Posterior cingulate gyrus (tissue), 11 donors: ENCODE data around the gene SLC31A1.
A peak's percentile ranks its signal among the peaks of the same experiment; 100 is the strongest.

Source experiments
- DNase-seq, 10 donors: peaks; one replicate each; pipeline versions ENCODE4 v3.0.0 to v3.0.0-alpha.2; 2020 to 2021; ENCODE audit warnings: mixed read lengths in 3 of 10
- intact Hi-C: fragments of 100-400 bp; cut with DNase I; formaldehyde crosslinking; loops from one replicate; pipeline ENCODE4 v1.15.1; 2023

Gene SLC31A1

GRCh38 chr9:113221003-113221799 is at the start of gene SLC31A1, which contains the start of gene FKBP15:
Gene SLC31A1 (plus strand): TSS chr9:113221544. CDS start chr9:113256149, 34,605 bp downstream.
Gene FKBP15 (minus strand): TSS chr9:113221277. CDS start chr9:113221243, 34 bp downstream.
- intact Hi-C loops: loop anchor here (1.0 to 5.0 kb wide), 3 partner anchors 54 to 109 kb away; partner anchors contain the start of genes CDC26 and PRPF4
- peak; percentile 98 to 100 (median 99) for DNase-seq

- intact Hi-C loops: no loop called here
- DNase-seq: no peak
These were observed 48.0 kb upstream of the SLC31A1 start for GRCh38 chr9:113173341-113173740.

DNA sequence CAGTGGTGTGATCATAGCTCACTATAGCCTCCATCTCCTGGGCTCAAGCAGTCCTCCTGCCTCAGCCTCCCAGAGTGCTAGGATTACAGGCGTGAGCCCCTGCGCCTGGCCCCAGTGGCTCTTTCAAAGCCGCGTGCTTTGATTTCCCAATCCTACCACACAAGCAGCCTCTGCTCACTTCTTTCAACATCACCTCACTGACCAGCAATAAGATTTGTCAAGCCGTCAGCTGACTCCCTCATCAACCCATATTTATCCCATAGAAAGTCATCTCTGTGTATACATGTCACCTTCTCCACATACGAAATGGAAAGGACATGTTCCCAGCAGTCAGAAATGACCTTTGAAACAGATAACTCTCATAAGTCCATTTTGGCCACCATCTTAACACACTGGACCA is 44.5 kb upstream of the SLC31A1 start:
- intact Hi-C loops: no loop called here
- no peak for DNase-seq

GRCh38 chr9:113177251-113177650 is 44.1 kb upstream of the SLC31A1 start:
- intact Hi-C loops: no loop called here
- DNase-seq: no peak

DNA sequence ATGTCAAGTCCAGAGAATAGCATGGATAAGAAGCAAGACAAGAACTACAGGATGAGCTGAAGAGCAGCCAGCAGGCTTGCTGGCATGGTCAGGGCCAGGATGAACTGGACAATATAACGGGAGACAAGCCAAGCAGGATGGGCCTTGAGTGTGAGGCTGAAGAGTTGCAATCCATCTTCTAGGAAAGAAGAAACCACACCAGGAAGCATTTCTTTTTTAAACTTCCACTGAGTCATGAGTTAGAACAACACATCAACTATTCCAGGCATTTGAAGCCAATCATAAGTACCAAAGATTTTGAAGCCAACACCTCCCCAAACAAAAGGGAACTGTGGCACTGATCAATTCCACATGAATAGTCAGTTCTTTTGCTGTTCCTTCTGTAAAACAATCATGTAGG is 43.3 kb upstream of the SLC31A1 start:
- DNase-seq: no peak
- intact Hi-C loops: no loop called here

GRCh38 chr9:113179839-113180238 is 41.5 kb upstream of the SLC31A1 start:
- no peak for DNase-seq
- intact Hi-C loops: no loop called here

- intact Hi-C loops: no loop called here
- no peak for DNase-seq
These were observed 40.2 kb upstream of the SLC31A1 start for GRCh38 chr9:113181165-113181564.

DNA sequence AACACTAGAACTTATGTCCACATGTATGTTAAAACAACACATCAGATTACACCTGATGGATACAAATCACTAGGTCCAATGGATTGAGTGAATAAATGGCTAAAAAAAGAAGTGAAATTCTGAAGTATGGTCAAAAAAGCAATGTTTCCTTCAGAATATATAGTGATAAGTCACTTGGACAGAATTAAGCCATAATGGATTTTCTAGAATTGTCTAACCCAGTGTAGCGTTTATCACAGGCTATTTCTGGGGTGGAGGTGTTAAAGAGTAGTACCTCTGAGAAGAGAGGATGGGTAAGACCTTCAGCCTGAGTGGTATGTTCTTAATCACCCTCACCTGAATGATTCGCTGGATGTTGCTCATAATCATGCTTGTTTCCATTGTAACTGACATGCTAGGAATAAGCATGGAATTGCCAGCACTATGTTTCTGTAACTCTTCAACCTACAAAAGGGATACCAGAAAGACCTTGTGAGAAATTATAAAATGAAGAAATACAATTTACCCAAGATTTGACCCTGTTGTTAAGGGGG is 37.3 kb upstream of the SLC31A1 start:
- no peak for DNase-seq

DNA sequence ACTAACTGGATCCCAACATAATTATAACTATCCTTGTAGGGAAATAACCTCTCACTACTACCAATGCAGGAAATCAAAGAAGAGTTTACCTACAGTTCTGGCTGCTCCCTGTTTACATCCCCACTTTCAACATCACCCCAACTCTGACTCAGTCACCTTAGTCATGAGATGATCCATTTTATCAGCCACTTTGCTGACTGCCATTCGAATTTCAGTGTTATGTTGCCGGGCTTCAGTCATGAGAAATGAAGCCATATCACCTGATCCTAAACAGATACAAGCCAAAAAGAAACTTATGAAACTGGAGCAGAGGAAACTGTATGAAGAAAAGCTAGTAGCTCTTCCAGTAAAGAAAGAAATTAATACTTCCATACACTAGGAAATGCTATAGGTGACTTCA is 36.8 kb upstream of the SLC31A1 start:
- intact Hi-C loops: no loop called here
- DNase-seq: no peak

More for the DNA sequence above, 37.3 kb upstream of the SLC31A1 start:
- intact Hi-C loops: no loop called here

DNA sequence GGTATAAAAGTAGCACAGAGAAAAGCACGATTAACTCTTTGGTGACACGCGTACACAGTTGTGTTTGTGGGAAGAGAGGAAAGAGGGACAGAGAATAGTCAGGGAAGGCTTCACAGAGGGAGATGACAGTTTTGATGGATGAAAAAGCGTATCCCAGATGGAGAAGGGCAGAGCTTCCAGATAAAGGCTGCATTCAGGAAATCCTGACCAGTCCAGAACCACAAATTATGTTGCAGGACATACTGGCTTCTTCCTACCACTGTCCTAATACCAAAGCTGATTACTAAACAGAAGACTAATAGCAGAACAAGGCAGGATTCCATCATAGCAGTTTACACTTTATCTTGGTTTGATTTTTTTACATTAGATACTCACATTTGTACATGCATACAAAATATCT is 36.1 kb upstream of the SLC31A1 start:
- intact Hi-C loops: no loop called here
- DNase-seq: no peak

DNA sequence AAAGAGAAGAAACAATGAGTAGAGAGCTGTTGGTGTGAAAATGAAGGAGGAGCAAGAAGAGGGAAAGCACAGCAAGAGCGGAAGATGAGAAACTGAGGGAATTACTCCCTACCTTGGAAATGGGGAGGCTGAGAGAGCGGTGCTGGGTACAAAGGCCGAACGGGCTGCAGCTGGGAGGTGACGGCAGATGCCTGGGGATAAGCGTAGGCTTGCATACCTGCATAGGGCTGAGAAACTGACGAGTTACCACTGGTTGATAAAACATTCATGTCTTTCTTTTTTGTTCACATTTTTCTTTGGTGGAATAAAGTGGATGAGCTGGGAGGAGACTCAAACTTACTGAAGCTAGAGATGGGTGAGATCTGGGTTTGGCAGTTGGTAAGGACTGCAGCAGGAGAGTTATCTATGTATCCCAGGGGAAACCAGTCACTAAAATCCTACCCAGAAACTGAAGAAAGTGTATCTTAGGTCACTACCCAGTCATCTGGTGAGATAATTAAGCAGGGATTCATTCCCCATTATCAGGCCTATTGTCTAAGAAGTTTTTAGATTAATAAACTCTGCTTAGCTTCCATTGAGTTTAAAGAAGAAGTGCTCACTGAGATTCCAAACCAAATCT is 35.1 kb upstream of the SLC31A1 start:
- intact Hi-C loops: no loop called here
- no peak for DNase-seq

GRCh38 chr9:113187929-113188595 is 33.3 kb upstream of the SLC31A1 start:
- intact Hi-C loops: no loop called here
- DNase-seq: peak in 2 of 10 donors; percentile 19 to 80

GRCh38 chr9:113192455-113192854 is 28.9 kb upstream of the SLC31A1 start:
- intact Hi-C loops: no loop called here
- no peak for DNase-seq

GRCh38 chr9:113199683-113200329 is 21.5 kb upstream of the SLC31A1 start:
- DNase-seq: no peak
- intact Hi-C loops: no loop called here

- intact Hi-C loops: no loop called here
- DNase-seq: no peak
These were observed 15.9 kb upstream of the SLC31A1 start for GRCh38 chr9:113205432-113205831.

DNA sequence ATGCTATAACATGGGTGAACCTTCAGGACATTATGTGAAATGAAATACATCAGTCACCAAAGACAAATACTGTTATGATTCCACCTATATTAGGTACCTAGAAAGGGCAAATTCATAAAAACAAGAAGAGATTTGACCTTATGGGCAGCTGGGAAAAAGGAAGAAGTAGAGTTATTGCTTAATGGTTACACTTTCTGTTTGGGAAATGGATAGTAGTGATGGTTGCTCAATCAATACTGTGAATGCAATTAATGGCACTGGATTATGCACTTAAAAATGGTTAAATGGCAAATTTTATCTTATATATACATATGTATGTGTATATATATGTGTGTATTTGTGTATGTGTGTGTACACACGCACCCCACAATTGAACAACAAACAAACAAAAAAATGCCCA is 15.5 kb upstream of the SLC31A1 start:
- intact Hi-C loops: no loop called here

DNA sequence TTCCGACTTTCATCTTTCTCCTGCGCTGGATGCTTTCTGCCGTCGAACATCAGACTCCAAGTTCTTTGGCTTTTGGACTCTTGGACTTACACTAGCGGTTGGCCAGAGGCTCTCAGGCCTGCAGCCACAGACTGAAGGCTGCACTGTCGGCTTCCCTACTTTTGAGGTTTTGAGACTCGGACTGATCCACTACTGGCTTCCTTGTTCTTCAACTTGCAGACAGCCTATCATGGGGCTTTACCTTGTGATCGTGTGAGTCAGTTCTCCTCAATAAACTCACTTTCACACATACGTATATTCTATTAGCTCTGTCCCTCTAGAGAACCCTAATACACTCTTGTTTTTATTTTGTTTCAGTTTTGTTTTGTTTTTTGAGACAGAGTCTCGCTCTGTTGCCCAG is 10.5 kb upstream of the SLC31A1 start:
- no peak for DNase-seq
- intact Hi-C loops: no loop called here

More for the DNA sequence above, 15.5 kb upstream of the SLC31A1 start:
- DNase-seq: no peak

GRCh38 chr9:113215132-113215531 is 6.2 kb upstream of the SLC31A1 start:
- intact Hi-C loops: no loop called here

DNA sequence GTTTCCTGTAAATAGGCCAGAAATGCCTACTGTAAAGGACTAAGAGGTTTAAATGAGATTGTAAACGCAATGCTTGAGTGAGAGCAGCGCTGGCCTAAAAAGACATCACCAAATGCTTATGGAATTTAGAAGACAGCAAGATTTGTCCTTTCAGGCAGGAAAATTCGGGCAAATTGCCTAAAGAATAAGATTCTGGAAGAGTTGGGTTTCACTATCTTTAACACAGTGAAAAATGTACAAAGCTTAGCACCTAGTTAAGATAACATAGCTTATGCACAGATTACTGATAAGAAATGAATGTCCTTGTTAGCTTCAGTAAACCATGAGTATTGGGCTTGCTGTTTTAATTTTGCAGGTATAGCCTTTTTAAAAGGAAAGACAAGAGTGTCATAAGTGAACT is 4.9 kb upstream of the SLC31A1 start:
- intact Hi-C loops: no loop called here
- DNase-seq: no peak

More at GRCh38 chr9:113215132-113215531, 6.2 kb upstream of the SLC31A1 start:
- DNase-seq: no peak

DNA sequence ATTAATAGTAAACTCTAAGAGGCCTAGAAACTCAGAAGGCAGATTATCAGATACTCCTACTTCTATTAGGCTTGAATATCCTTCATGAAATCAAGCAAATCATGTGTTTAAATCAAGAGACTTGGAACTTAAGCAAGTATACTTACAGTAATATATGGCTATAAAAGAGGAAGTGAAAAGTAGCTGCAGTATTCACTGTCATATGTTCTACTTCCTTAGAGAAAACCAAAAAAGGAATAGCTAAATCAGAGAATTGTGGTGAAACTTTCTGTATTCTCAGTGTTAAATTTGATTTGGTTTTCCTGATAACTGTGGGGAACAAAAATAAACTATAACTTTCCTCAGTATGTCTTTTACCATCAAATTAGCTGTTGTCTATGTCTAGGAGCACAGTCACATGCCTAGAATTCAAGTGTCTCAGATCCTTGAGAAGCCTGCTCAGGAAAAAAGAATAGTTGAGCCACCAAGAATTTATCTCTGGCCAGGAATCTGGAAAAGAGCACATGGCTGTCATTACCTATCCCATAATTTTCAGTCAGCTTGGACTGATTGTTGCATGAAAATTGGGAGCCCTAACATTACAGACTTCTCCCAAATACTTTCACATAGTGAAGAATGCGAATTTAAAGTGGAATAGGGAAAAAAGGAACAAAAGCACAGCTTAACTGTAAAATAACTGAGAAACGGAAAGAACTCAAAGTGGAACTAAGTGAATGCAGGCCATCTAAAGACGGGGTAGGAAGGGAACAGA is 2.0 kb upstream of the SLC31A1 start:
- intact Hi-C loops: no loop called here
- no peak for DNase-seq
